Rectal smooth muscle tissue (tissue), 1 donor: Measurements from ENCODE around the gene CD276.
"Not testable (repeated sequence)": the region's sequence is repeated elsewhere in the genome, so short reads cannot be mapped to it uniquely, and the experiment has no call there.

ENCODE experiments used
- H3K27ac ChIP-seq: one replicate; pipeline ENCODE4 v1.7.0; 2013; ENCODE audit warnings: low read depth, low read length, inconsistent platforms
- H3K27me3 ChIP-seq: one replicate; pipeline ENCODE4 v1.7.0; 2013; ENCODE audit warnings: low read length; ENCODE audit not compliant: control insufficient read depth, insufficient read depth
- H3K36me3 ChIP-seq: one replicate; pipeline ENCODE4 v1.7.0; 2013; ENCODE audit warnings: low read length; ENCODE audit not compliant: control insufficient read depth, insufficient read depth
- H3K4me1 ChIP-seq: one replicate; pipeline ENCODE4 v1.7.0; 2013; ENCODE audit warnings: low read length; ENCODE audit not compliant: control insufficient read depth, insufficient read depth
- H3K4me3 ChIP-seq: one replicate; pipeline ENCODE4 v1.7.0; 2013; ENCODE audit warnings: low read length
- H3K9ac ChIP-seq: one replicate; pipeline ENCODE4 v1.7.0; 2013; ENCODE audit warnings: low read length

Gene CD276

GRCh38 chr15:73683777-73684580, at the start of gene CD276:
Gene CD276 (plus strand): TSS chr15:73684383. CDS start chr15:73699640, 15,257 bp downstream.
- Histone ChIP-seq H3K27ac (peak within 1 kb of the TSS; percentile 71), H3K9ac (peak within 1 kb of the TSS; percentile 47), H3K27me3 (no peaks in the 10 kb centered on the region), H3K4me3 (peak within 1 kb of the TSS; percentile 75), H3K4me1 (peaks cover 8% of the 10 kb centered on the region), H3K36me3 (no peaks in the 10 kb centered on the region)

- no peak overlapping the region for H3K27ac ChIP-seq
- peaks cover 9% of the 10 kb centered on the region for H3K4me1 ChIP-seq
- no peak overlapping the region for H3K9ac ChIP-seq
- H3K4me3 ChIP-seq: no peak overlapping the region
- no peaks in the 10 kb centered on the region for H3K27me3 ChIP-seq
- no peaks in the 10 kb centered on the region for H3K36me3 ChIP-seq
Observed at GRCh38 chr15:73637527-73637926, 46.7 kb upstream of the CD276 start.

GRCh38 chr15:73639464-73639863, 44.7 kb upstream of the CD276 start:
- H3K9ac ChIP-seq, H3K36me3 ChIP-seq, H3K27me3 ChIP-seq, H3K4me3 ChIP-seq, H3K4me1 ChIP-seq, H3K27ac ChIP-seq: not testable (repeated sequence)

- H3K4me1 ChIP-seq: no peaks in the 10 kb centered on the region
- H3K27me3 ChIP-seq: no peaks in the 10 kb centered on the region
- H3K27ac ChIP-seq: no peak overlapping the region
- no peaks in the 10 kb centered on the region for H3K36me3 ChIP-seq
- no peak overlapping the region for H3K4me3 ChIP-seq
- no peak overlapping the region for H3K9ac ChIP-seq
Observed at GRCh38 chr15:73647259-73648013, 36.7 kb upstream of the CD276 start.

GRCh38 chr15:73648014-73648295, 36.2 kb upstream of the CD276 start:
- Histone ChIP-seq H3K4me3 (no peak overlapping the region), H3K36me3 (no peaks in the 10 kb centered on the region), H3K27me3 (no peaks in the 10 kb centered on the region), H3K4me1 (no peaks in the 10 kb centered on the region), H3K9ac (no peak overlapping the region), H3K27ac (no peak overlapping the region)

GRCh38 chr15:73650416-73651126, 33.6 kb upstream of the CD276 start:
- no peak overlapping the region for H3K4me3 ChIP-seq
- H3K27me3 ChIP-seq: no peaks in the 10 kb centered on the region
- peak overlapping the region; percentile 24 for H3K27ac ChIP-seq
- no peak overlapping the region for H3K9ac ChIP-seq
- H3K36me3 ChIP-seq: no peaks in the 10 kb centered on the region
- H3K4me1 ChIP-seq: no peaks in the 10 kb centered on the region

- Histone ChIP-seq H3K9ac (no peak overlapping the region), H3K4me3 (no peak overlapping the region), H3K36me3 (no peaks in the 10 kb centered on the region), H3K27ac (no peak overlapping the region), H3K4me1 (no peaks in the 10 kb centered on the region), H3K27me3 (no peaks in the 10 kb centered on the region)
Observed at GRCh38 chr15:73654659-73655058, 29.5 kb upstream of the CD276 start.

- H3K36me3 ChIP-seq: no peaks in the 10 kb centered on the region
- H3K4me3 ChIP-seq: no peak overlapping the region
- H3K27ac ChIP-seq: no peak overlapping the region
Observed at GRCh38 chr15:73655724-73656123, 28.5 kb upstream of the CD276 start.

GRCh38 chr15:73658645-73659044, 25.5 kb upstream of the CD276 start:
- Histone ChIP-seq H3K36me3 (no peaks in the 10 kb centered on the region), H3K27me3 (no peaks in the 10 kb centered on the region), H3K4me1 (no peaks in the 10 kb centered on the region), H3K9ac (no peak overlapping the region), H3K27ac (no peak overlapping the region), H3K4me3 (no peak overlapping the region)

More at GRCh38 chr15:73655724-73656123, 28.5 kb upstream of the CD276 start:
- Histone ChIP-seq H3K4me1 (no peaks in the 10 kb centered on the region), H3K27me3 (no peaks in the 10 kb centered on the region), H3K9ac (no peak overlapping the region)

GRCh38 chr15:73660455-73660854, 23.7 kb upstream of the CD276 start:
- H3K27me3 ChIP-seq: no peaks in the 10 kb centered on the region
- no peaks in the 10 kb centered on the region for H3K36me3 ChIP-seq
- H3K27ac ChIP-seq: no peak overlapping the region
- no peak overlapping the region for H3K4me3 ChIP-seq
- no peaks in the 10 kb centered on the region for H3K4me1 ChIP-seq
- H3K9ac ChIP-seq: no peak overlapping the region

- H3K36me3 ChIP-seq: no peaks in the 10 kb centered on the region
- no peaks in the 10 kb centered on the region for H3K4me1 ChIP-seq
- H3K4me3 ChIP-seq: no peak overlapping the region
- no peak overlapping the region for H3K9ac ChIP-seq
- H3K27ac ChIP-seq: no peak overlapping the region
- peaks cover 7% of the 10 kb centered on the region for H3K27me3 ChIP-seq
Observed at GRCh38 chr15:73674587-73674986, 9.6 kb upstream of the CD276 start.

GRCh38 chr15:73677146-73677607, 7.0 kb upstream of the CD276 start:
- Histone ChIP-seq H3K27ac (no peak overlapping the region), H3K9ac (no peak overlapping the region), H3K4me3 (no peak overlapping the region), H3K27me3 (peaks cover 4% of the 10 kb centered on the region), H3K4me1 (no peaks in the 10 kb centered on the region), H3K36me3 (no peaks in the 10 kb centered on the region)
